Astrocyte (in vitro differentiated cells and primary cell): ENCODE data around the gene CPM.

ENCODE experiments used
- EZH2 ChIP-seq: IDR thresholded peaks from 2 replicates; pipeline ENCODE4 v1.6.1; 2012; ENCODE audit warnings: mild to moderate bottlenecking, low read length, inconsistent platforms; ENCODE audit not compliant: insufficient read depth
- TF ChIP-seq, protein P1 (sequence below): IDR thresholded peaks from 2 replicates; pipeline ENCODE4 v1.5.1; 2011; ENCODE audit warnings: low read depth, mild to moderate bottlenecking, inconsistent platforms, low read length, moderate library complexity; ENCODE audit not compliant: insufficient read depth

GRCh38 chr12:68804657-68805591 is 128.0 kb downstream of the CPM start:
- TF ChIP-seq, protein P1, sequence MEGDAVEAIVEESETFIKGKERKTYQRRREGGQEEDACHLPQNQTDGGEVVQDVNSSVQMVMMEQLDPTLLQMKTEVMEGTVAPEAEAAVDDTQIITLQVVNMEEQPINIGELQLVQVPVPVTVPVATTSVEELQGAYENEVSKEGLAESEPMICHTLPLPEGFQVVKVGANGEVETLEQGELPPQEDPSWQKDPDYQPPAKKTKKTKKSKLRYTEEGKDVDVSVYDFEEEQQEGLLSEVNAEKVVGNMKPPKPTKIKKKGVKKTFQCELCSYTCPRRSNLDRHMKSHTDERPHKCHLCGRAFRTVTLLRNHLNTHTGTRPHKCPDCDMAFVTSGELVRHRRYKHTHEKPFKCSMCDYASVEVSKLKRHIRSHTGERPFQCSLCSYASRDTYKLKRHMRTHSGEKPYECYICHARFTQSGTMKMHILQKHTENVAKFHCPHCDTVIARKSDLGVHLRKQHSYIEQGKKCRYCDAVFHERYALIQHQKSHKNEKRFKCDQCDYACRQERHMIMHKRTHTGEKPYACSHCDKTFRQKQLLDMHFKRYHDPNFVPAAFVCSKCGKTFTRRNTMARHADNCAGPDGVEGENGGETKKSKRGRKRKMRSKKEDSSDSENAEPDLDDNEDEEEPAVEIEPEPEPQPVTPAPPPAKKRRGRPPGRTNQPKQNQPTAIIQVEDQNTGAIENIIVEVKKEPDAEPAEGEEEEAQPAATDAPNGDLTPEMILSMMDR = no peak
- no peak for TF ChIP-seq EZH2
